Kidney epithelial cell (primary cell): Measurements from ENCODE around the gene GPBP1. TPM values are rescaled to one million over a fixed set of nuclear protein-coding genes. Genes with fewer than 3 reads are reported as not detected.
A peak's percentile ranks its signal among the peaks of the same experiment; 100 is the strongest.
"Not testable (repeated sequence)": the region's sequence is repeated elsewhere in the genome, so short reads cannot be mapped to it uniquely, and the experiment has no call there.

Experiments used
- DNase-seq: peaks from one replicate; pipeline ENCODE4 v3.0.0-alpha.2; 2010; ENCODE audit warnings: low read depth
- H3K27me3 ChIP-seq: 2 replicates; pipeline ENCODE4 v1.6.0; 2011; ENCODE audit warnings: low read length; ENCODE audit not compliant: control insufficient read depth, insufficient read depth
- H3K36me3 ChIP-seq: 2 replicates; pipeline ENCODE4 v1.5.1; 2011; ENCODE audit warnings: low read length; ENCODE audit not compliant: control insufficient read depth, insufficient read depth
- H3K4me3 ChIP-seq: 2 replicates; pipeline ENCODE4 v1.5.1; 2011; ENCODE audit warnings: low read depth, mild to moderate bottlenecking, control low read depth, low read length
- CTCF ChIP-seq: IDR thresholded peaks from 2 replicates; pipeline ENCODE4 v1.5.1; 2011; ENCODE audit warnings: mild to moderate bottlenecking, moderate library complexity, low read length, control low read depth, inconsistent platforms; ENCODE audit not compliant: insufficient read depth, poor library complexity, severe bottlenecking
- total RNA-seq: library from RNA; depleted of rRNA; stranded (reverse); fragments of >200 nt; gene quantifications from 2 replicates; pipeline ENCODE4 v1.2.3, GENCODE V29; 2015

Gene GPBP1
- total RNA-seq, 1 donor from 2014 or later = 45.9 TPM

- Histone ChIP-seq H3K4me3 (no peak overlapping the region), H3K36me3 (no peaks in the 10 kb centered on the region), H3K27me3 (no peaks in the 10 kb centered on the region)
- DNase-seq = no peak
- TF ChIP-seq CTCF = peak; percentile 12
Observed at GRCh38 chr5:57277085-57277484, 103.2 kb downstream of the GPBP1 start.

- no peak for DNase-seq
- no peak overlapping the region for H3K4me3 ChIP-seq
- no peak for TF ChIP-seq CTCF
- H3K36me3 ChIP-seq = no peaks in the 10 kb centered on the region
- H3K27me3 ChIP-seq = no peaks in the 10 kb centered on the region
Observed at GRCh38 chr5:57280853-57281252, 107.0 kb downstream of the GPBP1 start.

DNA sequence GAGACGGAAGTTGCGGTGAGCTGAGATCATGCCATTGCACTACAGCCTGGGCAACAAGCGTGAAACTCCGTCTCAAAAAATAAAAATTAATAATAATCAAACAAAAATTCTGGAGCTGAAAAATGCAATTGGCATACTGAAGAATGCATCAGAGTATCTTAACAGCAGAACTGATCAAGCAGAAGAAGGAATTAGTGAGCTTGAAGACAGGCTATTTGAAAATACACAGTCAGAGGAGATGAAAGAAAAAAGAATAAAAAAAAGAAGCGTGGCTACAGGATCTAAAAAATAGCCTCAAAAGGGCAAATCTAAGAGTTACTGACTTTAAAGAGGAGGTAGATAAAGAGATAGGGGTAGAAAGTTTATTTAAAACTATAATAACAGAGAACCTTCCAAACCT lies 111.2 kb downstream of the GPBP1 start:
- H3K4me3 ChIP-seq, H3K36me3 ChIP-seq, H3K27me3 ChIP-seq, DNase-seq: not testable (repeated sequence)

DNA sequence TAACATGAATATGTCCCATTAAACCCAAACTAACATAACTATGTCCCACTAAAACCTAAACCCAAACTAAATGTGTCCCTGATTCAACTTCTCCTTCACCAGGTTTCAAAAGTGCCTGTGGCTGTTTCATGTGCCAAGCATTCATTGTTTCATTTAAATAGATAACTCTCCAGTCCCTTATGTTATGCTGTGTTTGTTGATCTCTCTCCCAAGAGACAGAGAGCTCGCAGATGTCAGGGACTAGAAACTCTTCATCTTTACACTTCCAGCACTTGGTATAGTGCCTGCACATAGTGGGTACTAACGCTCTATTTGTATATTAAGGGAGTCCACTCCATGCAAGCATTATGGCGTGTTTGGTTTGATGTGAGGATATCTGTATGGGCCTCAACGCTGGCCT lies 118.0 kb downstream of the GPBP1 start:
- H3K36me3 ChIP-seq = no peaks in the 10 kb centered on the region
- H3K27me3 ChIP-seq = no peaks in the 10 kb centered on the region
- no peak for TF ChIP-seq CTCF
- H3K4me3 ChIP-seq = no peak overlapping the region
- DNase-seq = no peak

DNA sequence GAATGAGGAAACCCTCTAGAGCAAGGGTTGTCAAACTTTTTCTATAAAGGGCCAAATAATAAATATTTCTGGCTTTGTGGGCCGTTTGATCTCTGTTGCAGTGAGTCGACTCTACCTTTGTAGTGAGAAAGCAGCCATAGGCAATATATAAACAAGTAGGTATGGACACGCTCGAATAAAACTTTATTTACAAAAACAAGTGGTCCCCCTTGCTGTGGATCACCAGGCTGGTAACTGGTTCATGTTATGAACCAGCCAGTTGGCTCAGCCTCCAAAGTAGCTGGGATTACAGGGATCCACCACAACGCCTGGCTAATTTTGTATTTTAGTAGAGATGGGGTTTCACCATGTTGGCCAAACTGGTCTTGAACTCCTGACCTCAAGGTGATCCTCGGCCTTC lies 118.5 kb downstream of the GPBP1 start:
- DNase-seq = no peak
- no peaks in the 10 kb centered on the region for H3K27me3 ChIP-seq
- no peak for TF ChIP-seq CTCF
- no peaks in the 10 kb centered on the region for H3K36me3 ChIP-seq
- no peak overlapping the region for H3K4me3 ChIP-seq

DNA sequence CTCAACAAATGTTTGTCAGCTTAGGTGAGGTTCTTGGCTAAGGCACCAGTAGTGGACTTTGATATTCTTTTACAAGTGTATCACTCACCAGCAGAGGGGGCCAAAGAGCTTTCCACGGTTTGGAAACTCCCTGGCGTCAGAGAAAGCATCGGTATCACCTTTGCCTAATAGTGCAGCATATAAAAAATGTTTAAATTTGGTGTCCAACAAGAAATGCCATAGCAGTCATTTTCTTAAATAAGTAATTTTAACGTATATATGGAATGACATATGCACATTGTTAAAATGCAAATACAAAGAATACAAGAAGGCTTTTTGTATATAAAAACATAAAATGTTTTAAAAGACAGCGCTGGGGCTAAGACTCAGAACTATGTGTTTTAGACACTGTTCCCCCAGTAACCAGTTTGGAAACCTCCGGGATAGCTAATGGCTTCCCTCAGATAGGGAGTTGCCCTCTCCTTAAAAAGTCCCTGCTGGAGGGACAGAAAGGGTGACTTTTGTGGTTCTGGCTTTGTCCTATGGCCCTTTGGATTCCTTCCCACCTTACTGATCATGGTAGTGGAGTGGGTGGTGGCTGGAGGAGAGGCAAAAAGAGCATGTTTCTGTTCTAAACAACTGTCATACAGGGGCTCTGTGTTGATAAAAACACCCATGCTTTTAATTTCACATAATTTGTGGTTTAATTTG lies 124.6 kb downstream of the GPBP1 start:
- no peak overlapping the region for H3K4me3 ChIP-seq
- no peaks in the 10 kb centered on the region for H3K36me3 ChIP-seq
- peak; percentile 73 for TF ChIP-seq CTCF
- H3K27me3 ChIP-seq = no peaks in the 10 kb centered on the region
- peak; percentile 53 for DNase-seq
